Testis (tissue), 3 donors: ENCODE data around the gene PSMG4. TPM values are rescaled to one million over a fixed set of nuclear protein-coding genes. Genes with fewer than 3 reads are reported as not detected.

ENCODE experiments used
- DNase-seq: peaks from one replicate; pipeline ENCODE4 v3.0.0-alpha.2; 2019
- H3K27ac ChIP-seq, 2 donors: fragments of 200-600 bp; sonication (generic); one replicate each; pipeline ENCODE4 v1.5.1; 2019
- H3K27me3 ChIP-seq: fragments of 200-600 bp; sonication (generic); one replicate; pipeline ENCODE4 v1.5.1; 2019
- H3K36me3 ChIP-seq: fragments of 200-600 bp; sonication (generic); one replicate; pipeline ENCODE4 v1.5.1; 2017; ENCODE audit warnings: low read depth; ENCODE audit errors: missing control alignments
- H3K4me1 ChIP-seq: fragments of 200-600 bp; sonication (generic); one replicate; pipeline ENCODE4 v1.5.1; 2019
- H3K4me3 ChIP-seq, 2 donors: fragments of 200-600 bp; sonication (generic); one replicate each; pipeline ENCODE4 v1.5.1; 2017 to 2019
- H3K9me3 ChIP-seq: fragments of 200-600 bp; sonication (generic); one replicate; pipeline ENCODE4 v1.5.1; 2017
- POLR2A ChIP-seq: fragments of 450-650 bp; IDR thresholded peaks from one replicate; pipeline ENCODE4 v1.6.1; 2017; ENCODE audit warnings: antibody characterized with exemption, mild to moderate bottlenecking, moderate library complexity
- WGBS, 2 donors: methylation state at CpG; one replicate each; pipeline ENCODE4 v1.1.5; 2018; 5-methylcytosine and 5-hydroxymethylcytosine counted together
- intact Hi-C: fragments of 100-400 bp; cut with DNase I; formaldehyde crosslinking; loops from one replicate; pipeline ENCODE4 v1.15.1; 2023; ENCODE audit warnings: low total_unique reads
- polyA plus RNA-seq: library from polyadenylated mRNA; stranded (reverse); fragments of 350-450 nt; fragmentation: Illumina TruSeq; extraction: RNeasy Lipid Tissue Mini Kit (QIAGEN cat#74804); gene quantifications from one replicate; pipeline ENCODE4 v1.2.3, GENCODE V29; 2014; ENCODE audit warnings: low read depth, low replicate concordance; ENCODE audit not compliant: insufficient read depth
- total RNA-seq, 2 donors: library from RNA; depleted of rRNA; stranded (reverse); fragments of >200 nt; gene quantifications; one replicate each; pipeline ENCODE4 v1.2.3, GENCODE V29; 2016
- TF ChIP-seq, protein P1 (sequence below), 3 experiments: fragments of 450-650 bp in 2 of 3; fragments of 200-600 bp in 1 of 3; sonication (generic) in 1 of 3; IDR thresholded peaks; one replicate each; pipeline ENCODE4 v1.5.1; 2016 to 2019; ENCODE audit warnings: antibody characterized with exemption in 3 of 3, mild to moderate bottlenecking in 2 of 3, moderate library complexity in 1 of 3

Gene PSMG4
- total and polyA plus RNA-seq, 3 donors from 2014 or later = 23.1 to 46.1 (median 42.4) TPM

DNA sequence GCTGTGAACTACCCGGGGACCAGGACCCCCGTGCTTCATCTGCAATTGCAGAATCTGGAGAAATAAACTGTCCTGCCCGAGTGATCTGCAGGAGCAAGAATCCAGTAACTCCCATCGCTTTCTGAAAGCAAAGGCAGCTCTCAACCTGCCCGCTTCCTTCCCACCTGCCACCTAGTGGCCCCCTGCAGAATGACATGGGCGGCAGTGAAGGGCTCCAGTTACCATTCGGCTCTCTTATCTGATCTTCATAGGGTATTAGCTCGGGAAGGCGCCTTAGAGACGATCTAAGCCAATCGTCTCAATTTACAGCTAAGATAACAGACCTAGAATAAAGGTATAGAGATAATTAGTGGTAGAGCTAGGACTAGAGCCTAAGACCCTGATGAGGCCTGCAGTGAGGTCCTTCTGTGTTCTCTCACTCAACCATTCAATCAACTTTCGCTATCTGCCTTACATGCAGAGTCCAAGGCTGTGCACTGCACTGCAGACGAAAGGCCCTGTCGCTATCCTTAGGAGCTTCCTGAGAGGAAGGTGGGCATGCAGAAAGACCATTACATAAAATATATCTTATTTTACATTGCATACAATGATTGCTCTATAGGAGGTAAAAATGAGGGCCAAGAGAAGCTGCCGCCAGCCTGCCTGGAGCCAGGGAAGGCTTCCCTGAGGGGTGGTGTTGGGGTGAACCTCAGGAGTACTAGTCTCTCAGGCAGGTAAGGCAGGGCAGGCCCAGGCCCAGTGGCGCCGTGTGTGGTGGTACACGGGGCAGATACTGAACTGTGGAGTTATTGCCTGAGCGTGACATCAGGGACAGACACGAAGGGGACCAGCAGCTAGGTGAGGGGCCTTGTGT is 7.1 kb upstream of the PSMG4 start:
- H3K9me3 ChIP-seq = no peaks in the 10 kb centered on the region
- H3K36me3 ChIP-seq = no peaks in the 10 kb centered on the region
- TF ChIP-seq, protein P1, sequence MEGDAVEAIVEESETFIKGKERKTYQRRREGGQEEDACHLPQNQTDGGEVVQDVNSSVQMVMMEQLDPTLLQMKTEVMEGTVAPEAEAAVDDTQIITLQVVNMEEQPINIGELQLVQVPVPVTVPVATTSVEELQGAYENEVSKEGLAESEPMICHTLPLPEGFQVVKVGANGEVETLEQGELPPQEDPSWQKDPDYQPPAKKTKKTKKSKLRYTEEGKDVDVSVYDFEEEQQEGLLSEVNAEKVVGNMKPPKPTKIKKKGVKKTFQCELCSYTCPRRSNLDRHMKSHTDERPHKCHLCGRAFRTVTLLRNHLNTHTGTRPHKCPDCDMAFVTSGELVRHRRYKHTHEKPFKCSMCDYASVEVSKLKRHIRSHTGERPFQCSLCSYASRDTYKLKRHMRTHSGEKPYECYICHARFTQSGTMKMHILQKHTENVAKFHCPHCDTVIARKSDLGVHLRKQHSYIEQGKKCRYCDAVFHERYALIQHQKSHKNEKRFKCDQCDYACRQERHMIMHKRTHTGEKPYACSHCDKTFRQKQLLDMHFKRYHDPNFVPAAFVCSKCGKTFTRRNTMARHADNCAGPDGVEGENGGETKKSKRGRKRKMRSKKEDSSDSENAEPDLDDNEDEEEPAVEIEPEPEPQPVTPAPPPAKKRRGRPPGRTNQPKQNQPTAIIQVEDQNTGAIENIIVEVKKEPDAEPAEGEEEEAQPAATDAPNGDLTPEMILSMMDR (IDR thresholded peaks at IDR 0.05) = peak; percentile 88 to 96 (median 91)
- no peak for TF ChIP-seq POLR2A
- H3K4me1 ChIP-seq = peaks cover 5% of the 10 kb centered on the region
- no peak overlapping the region for H3K27ac ChIP-seq
- WGBS, 2 donors = 28 to 29% methylated on average over 20 of the region's 20 CpGs
- no peak overlapping the region for H3K4me3 ChIP-seq
- H3K27me3 ChIP-seq = no peaks in the 10 kb centered on the region
- DNase-seq = peak; percentile 78
- intact Hi-C loops = loop anchor here (5.0 to 10.0 kb wide), 2 partner anchors 87 to 124 kb away; no protein-coding TSS in a partner anchor

DNA sequence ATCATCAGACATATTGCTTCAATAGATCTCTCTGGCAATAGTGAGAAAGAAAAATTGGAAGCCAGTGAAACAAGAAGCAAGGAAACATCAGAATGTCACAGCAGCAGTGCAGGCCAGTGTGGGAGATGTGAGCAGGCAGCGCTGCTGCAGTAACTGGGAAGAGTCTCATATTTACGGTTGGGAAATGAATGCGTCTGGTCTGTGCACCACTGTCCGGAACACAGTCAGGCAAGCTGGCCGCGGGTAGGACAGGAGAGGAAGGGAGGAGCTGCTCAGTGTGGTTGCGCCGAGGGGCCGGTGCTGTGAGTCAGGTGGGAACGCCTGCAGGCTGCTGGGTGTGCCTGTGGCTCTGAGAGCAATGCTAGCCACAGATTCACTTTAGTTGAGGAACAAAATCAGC is 6.4 kb upstream of the PSMG4 start:
- TF ChIP-seq POLR2A = no peak
- H3K4me3 ChIP-seq = peak overlapping the region in 1 of 2 donors; percentile 51
- 59 to 69% methylated on average over 9 to 10 of the region's 10 CpGs for WGBS, 2 donors
- no peak for DNase-seq
- intact Hi-C loops = loop anchor here (5.0 to 10.0 kb wide), 2 partner anchors 88 to 125 kb away; no protein-coding TSS in a partner anchor
- no peaks in the 10 kb centered on the region for H3K36me3 ChIP-seq
- peaks cover 5% of the 10 kb centered on the region for H3K4me1 ChIP-seq
- H3K9me3 ChIP-seq = no peaks in the 10 kb centered on the region
- no peaks in the 10 kb centered on the region for H3K27me3 ChIP-seq
- no peak overlapping the region for H3K27ac ChIP-seq

DNA sequence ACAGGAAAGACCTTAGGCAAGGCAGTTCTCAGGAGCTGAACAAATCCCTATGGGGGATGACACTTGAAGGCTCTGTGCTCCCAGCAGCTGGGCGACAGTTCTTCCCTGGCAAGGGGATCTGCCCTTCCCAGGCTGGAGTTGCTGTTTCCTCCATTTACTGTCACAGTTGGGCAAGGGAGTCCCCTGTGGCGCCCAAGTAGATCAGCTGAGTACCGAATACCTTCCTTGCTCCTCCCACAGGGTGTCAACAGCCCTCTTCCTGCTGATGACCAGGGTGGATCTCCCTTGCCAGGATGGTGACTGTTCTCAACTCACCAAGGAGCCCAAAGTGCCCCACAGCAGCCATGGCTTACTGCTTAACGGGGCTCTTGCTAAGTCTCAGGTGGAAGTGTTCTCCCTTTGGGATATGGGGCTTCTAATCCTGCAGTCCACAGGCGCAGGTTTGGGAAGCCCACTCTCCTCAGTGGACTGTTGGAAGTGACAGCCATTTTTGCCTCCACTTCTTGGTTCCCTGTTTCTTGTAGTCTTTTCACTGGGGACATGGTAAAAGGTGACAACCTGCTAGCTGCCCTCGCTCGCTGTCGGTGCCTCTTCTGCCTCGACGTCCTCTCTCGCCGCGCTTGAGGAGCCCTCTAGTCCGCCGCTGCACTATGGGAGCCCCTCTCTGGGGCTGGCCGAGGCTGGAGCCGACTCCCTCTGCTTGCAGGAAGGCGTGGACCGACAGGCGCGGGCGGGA is 5.7 kb upstream of the PSMG4 start:
- 84% methylated on average over 8 to 22 of the region's 22 CpGs for WGBS, 2 donors
- Histone ChIP-seq H3K27me3 (no peaks in the 10 kb centered on the region), H3K4me3 (peak overlapping the region; percentile 29 to 51), H3K36me3 (no peaks in the 10 kb centered on the region), H3K4me1 (peaks cover 3% of the 10 kb centered on the region), H3K9me3 (no peaks in the 10 kb centered on the region), H3K27ac (no peak overlapping the region)
- no peak for DNase-seq
- TF ChIP-seq POLR2A = no peak
- TF ChIP-seq, protein P1 (IDR thresholded peaks at IDR 0.05) = no peak
- intact Hi-C loops = loop anchor here (5.0 to 10.0 kb wide), 2 partner anchors 88 to 126 kb away; no protein-coding TSS in a partner anchor

DNA sequence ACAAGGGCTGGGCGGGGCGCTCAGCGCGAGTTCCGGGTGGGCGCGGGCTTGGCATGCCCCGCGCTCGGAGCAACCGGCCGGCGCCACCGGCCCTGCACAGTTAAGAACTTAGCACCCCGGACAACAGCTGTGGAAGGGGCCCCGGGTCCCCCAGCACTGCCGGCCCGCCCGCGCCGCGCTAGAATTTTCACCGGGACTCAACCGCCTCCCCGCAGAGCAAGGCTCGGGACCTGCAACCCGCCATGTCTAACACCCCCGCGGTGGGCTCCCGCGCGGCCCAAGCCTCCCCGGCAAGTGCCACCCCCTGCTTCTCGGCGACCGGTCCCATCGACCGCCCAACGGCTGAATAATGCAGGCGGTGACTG is 5.2 kb upstream of the PSMG4 start:
- H3K27ac ChIP-seq = no peak overlapping the region
- peak overlapping the region; percentile 29 to 51 for H3K4me3 ChIP-seq
- intact Hi-C loops = loop anchor here (5.0 to 10.0 kb wide), 2 partner anchors 89 to 126 kb away; no protein-coding TSS in a partner anchor
- WGBS, 2 donors = 73 to 88% methylated on average over 34 to 40 of the region's 40 CpGs
- H3K9me3 ChIP-seq = no peaks in the 10 kb centered on the region
- DNase-seq = no peak
- H3K27me3 ChIP-seq = no peaks in the 10 kb centered on the region
- H3K4me1 ChIP-seq = peaks cover 3% of the 10 kb centered on the region
- TF ChIP-seq, protein P1 (IDR thresholded peaks at IDR 0.05) = no peak
- TF ChIP-seq POLR2A = no peak
- no peaks in the 10 kb centered on the region for H3K36me3 ChIP-seq

DNA sequence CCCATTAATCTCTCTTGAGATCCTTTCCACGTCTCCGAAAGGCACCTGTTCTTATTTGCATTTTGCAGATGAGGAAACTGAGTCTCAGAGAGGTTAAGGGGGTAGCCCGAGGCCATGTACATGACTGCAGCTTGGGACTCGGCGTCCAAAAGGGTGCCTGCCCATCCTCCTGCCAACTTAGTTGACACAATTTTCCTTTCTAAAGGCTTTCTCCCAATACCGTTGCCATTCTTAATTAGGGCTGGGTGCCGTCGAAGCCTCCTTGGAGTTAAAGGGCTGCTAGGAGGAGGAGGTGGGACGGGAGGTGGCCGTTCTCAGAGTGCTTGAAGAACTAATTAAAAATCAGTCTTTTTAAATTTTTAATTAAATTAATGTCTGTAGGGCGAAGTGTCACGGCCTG is 546 bp upstream of the PSMG4 start:
- no peaks in the 10 kb centered on the region for H3K27me3 ChIP-seq
- peaks cover 27% of the 10 kb centered on the region for H3K4me1 ChIP-seq
- H3K36me3 ChIP-seq = no peaks in the 10 kb centered on the region
- DNase-seq = no peak
- peak overlapping the region in 1 of 2 donors; percentile 71 for H3K27ac ChIP-seq
- no peaks in the 10 kb centered on the region for H3K9me3 ChIP-seq
- intact Hi-C loops = loop anchor here (10.0 kb wide), 1 partner anchor 93 kb away; no protein-coding TSS in a partner anchor
- no peak for TF ChIP-seq POLR2A
- TF ChIP-seq, protein P1 (IDR thresholded peaks at IDR 0.05) = no peak
- H3K4me3 ChIP-seq = peak overlapping the region; percentile 93 to 97
- WGBS, 2 donors = 33 to 35% methylated on average over 12 of the region's 12 CpGs
